HG03175 (cell line): ENCODE results near the gene SLC5A4.
"Not testable (repeated sequence)": the region's sequence is repeated elsewhere in the genome, so short reads cannot be mapped to it uniquely, and the experiment has no call there.

ENCODE experiments used
- ATAC-seq: cut with Tn5 transposase; IDR thresholded peaks from one replicate; pipeline ENCODE4 v1.9.1; 2021; ENCODE audit warnings: mild to moderate bottlenecking, moderate library complexity; ENCODE audit not compliant: unreplicated experiment

SLC5A4 gene

DNA sequence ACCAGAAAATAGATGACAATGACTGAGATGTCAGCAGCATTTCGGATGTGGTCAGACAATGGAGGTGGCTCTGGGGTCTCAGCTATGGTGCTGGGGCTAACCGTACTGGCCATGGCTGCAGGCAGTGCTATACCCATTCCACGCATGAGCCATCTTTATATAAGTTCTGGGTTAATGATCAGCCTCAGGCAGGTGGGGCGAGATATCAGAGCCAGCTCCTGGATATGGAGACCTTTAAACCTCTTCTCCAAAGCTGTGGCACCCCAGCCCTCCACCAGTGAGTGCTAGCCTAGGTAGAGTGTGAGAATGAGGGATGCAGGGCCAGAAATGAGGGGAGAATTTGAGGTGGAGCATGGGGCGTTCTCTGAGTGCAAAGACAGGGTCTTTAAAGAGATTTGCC, at the start of gene SLC5A4:
TSS of gene SLC5A4 (minus strand) at position 131 of the 400 bp plus-strand sequence. CDS start at position 113, 18 bp downstream.
- no peak for ATAC-seq

DNA sequence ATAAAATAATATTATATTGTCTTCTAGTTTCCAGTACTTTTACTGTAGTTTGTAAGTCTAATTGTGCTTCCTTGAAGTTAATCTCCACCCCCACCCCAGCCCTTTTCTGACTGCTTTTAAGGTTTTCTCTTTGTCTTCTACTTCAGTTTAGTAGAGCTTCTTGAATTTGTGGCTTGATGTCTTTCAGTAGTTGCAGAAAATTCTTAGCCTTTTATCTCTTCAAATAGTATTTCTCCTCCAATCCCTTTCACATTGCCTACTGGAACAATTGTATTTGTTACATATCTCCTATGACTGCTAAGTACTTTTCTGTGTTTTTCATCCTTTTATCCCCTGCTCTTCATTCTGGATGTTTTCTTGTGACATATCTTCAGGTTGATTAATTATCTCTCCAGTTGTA, 38.8 kb upstream of the SLC5A4 start:
- ATAC-seq, result not testable (repeated sequence)

GRCh38 chr22:32286290-32286840, 31.2 kb upstream of the SLC5A4 start:
- ATAC-seq, result no peak

DNA sequence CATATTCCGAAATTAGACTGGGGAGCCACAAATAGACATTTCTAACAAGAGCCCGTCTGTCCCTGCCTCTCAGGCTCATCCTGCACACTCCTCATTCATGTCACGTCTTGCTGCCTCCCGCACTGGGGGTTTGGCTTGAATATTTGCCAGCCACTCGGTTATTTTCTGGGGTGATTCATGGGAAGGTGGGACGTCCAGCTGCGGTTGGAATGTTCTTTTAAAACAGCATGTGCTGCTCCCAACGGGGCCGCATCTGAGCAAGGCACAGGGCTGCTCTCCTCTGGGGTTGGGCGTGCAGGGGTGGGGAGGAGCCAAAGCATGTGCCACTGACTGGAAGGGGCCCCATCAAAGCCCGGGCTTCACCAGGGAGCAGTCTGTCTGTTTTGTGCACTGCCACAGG, 25.9 kb upstream of the SLC5A4 start:
- no peak for ATAC-seq

- not testable (repeated sequence) for ATAC-seq
These were observed 20.2 kb upstream of the SLC5A4 start for GRCh38 chr22:32275353-32275752.

DNA sequence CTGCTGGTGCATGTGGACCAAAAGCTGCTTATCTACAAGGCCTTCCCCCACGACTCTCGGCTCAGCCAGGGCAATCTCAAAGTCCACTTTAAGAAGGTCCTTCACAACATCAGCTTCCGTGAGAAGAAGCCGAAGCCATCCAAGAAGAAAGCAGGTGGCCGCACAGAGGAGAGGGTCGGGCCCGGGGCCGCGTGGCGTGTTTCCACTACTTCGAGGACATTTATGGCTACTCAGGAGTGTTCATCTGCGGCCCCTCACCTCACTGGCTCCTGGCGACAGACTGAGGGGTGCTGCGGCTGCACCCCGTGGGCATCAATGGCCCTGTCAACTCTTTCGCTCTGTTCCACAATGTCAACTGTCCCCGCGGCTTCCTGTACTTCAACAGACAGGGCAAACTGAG, 16.2 kb upstream of the SLC5A4 start:
- no peak for ATAC-seq

DNA sequence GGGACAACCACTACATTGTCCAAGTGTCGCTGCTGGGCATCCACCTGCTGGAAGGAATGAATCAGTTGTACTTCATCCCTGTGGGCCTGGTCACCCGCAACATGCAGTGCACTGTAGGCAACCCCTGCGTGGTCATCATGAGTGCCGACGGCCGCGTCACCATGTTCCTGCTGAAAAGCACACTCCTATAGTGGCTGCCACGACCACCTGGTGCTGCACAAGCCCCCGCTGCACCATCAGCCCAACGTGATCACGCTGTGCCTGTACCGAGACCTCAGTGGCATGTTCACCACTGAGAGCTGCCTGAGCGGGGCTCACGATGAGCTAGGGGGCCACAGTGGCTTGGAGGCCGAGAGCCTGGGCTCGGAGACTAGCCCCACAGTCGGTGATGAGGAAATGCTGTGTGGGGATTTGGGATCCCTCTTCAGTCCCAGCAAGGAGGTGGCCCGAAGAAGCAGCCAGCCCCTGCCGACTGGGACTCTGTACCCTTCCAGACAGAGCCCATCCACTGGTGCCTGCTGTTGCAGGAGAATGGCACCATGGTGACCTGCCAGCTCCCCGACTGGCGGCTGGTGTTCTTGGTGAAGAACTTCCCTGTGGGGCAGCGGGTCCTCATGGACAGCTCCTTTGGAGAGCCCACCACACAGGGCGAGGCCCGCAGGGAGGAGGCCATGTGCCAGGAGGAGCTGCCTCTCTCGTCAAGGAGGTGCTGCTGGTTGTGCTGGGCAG, 15.7 kb upstream of the SLC5A4 start:
- no peak for ATAC-seq

- ATAC-seq, result no peak
These were observed 14.2 kb upstream of the SLC5A4 start for GRCh38 chr22:32269316-32269715.

DNA sequence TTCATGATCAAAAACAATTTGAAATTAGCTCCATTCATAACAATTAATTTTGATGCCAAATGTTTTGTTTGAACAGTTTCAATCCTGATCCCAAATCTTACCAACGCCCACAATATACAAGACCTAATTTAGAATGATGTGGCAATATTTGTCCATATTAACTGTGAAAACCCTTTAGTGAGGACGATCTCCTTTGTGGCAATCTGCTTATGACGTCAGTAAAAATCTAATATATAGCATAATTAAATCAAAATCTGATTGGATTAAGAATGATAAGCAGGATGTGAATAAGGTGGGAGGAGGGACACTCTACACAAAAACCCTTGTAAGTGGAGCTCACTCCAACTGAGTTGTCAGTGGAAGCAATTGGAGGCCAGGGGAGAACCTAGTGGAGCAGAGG, 11.9 kb upstream of the SLC5A4 start:
- no peak for ATAC-seq

- no peak for ATAC-seq
These were observed 11.0 kb upstream of the SLC5A4 start for GRCh38 chr22:32265882-32266767.

DNA sequence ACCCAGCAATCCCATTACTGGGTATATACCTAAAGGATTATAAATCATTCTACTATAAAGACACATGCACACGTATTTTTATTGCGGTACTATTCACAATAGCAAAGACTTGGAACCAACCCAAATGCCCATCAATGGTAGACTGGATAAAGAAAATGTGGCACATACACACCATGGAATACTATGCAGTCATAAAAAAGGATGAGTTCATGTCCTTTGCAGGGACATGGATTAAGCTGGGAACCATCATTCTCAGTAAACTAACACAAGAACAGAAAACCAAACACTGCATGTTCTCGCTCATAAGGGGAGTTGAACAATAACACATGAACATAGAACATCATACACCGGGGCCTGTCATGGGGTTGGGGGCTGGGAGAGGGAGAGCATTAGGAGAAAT, 8.5 kb upstream of the SLC5A4 start:
- not testable (repeated sequence) for ATAC-seq

GRCh38 chr22:32261306-32261705, 6.2 kb upstream of the SLC5A4 start:
- no peak for ATAC-seq

DNA sequence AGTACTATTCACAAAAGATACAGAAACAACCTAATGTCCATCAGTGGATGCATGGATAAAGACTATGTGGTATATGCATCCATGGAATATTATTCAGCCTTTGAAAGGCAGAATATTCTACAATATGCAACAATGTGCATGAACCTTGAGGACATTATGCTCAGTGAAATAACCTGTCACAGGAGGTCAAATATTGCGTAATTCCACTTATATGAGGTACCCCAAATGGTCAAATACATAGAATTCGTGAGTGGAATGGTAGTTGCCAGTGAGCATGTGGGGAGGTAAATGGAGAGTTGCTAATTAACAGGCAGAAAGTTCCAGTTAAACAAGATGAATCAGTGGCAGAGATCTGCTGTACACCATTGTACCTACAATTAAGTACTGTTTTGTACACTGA, 3.6 kb upstream of the SLC5A4 start:
- no peak for ATAC-seq

- ATAC-seq, result no peak
These were observed 579 bp upstream of the SLC5A4 start for GRCh38 chr22:32255726-32256125.

DNA sequence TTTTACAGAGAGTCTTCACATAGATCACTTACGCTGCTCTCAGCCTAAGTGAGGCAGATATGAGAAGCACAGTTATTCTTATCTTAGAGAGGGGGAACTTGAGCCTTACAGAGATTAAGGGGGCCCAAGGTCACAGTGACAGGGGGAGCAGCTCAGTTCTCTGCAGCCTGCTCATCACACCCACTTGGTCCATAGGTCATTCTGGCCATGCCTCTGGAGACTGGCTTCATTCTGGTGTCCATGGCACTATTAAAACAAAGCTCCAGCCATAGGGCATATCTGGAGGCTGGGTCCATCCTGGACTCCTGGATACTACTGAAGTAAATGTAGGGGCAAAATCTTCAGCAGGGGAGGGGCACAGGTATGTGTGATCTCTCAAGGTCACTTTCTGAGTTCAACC, 5.9 kb downstream of the SLC5A4 start:
- ATAC-seq, result no peak

DNA sequence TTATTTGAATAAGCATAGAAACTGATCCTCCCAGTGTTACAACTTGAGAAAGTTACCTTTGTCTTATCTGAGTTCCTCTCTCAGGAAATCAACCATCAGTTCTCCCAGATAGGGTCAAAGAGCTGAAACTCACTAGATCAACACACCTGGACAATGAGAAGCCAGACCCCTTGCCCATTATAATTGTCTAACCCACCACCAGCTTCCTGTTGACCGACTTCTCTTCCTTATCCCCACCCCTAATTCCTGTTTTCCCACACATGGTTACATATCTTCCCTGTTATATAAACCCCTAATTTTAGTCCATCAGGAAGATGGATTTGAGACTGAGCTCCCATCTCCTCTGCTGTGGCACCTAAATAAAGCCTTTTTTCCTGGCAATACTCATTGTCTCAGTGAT, 6.9 kb downstream of the SLC5A4 start:
- no peak for ATAC-seq

DNA sequence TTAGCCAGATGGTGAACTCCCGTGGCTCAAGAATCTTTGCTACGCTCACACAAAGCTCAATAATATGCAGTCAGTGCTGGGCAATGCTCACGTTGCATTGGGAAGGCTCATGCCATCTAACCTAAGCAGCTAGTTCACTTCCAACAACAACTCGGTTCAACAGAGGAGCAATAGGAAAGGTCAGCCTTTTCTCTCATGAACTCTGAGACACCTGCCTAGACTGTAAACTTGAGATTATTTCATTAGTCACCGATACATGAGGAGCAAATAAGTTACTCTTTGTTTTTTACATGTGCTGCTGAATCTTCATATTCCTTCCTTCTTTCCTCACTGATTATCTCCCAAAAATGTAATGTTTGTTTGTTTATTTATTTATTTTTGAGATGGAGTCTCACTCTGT, 9.0 kb downstream of the SLC5A4 start:
- no peak for ATAC-seq

DNA sequence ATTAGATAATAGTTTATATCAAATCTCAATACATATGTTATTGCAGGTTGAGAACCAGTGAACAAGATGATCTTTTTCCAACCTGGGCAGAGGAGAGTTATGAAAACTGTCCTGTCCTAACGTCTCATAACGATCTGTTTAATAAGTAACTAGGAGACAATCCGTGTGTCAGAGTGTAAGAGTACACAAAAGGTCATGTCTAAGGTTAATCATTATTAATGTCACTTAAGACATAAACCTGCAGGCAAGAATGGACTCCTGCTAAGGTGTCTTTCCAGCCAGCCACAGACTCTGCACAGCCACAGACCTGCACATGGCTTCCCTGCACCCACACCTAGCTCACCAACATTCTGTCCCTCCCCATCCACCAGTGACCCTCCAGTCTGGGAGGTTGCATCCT, 10.1 kb downstream of the SLC5A4 start:
- ATAC-seq, result no peak

DNA sequence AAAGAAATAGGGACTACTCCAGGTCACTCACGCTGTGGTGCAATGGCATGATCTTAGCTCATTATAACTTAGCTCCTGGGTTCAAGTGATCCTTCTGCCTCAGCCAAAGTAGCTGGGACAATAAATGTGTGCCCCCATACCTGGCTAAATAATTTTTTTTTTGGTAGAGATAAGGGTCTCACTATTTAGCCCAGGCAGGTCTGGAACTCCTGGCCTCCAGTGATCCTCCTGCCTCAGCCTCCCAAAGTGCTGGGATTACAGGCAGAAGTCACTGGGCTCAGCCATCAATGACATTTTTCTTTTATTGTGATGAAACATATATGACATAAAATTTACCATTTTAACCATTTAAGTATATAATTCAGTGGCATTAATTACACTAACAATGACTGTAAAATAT, 10.6 kb downstream of the SLC5A4 start:
- ATAC-seq, result no peak

DNA sequence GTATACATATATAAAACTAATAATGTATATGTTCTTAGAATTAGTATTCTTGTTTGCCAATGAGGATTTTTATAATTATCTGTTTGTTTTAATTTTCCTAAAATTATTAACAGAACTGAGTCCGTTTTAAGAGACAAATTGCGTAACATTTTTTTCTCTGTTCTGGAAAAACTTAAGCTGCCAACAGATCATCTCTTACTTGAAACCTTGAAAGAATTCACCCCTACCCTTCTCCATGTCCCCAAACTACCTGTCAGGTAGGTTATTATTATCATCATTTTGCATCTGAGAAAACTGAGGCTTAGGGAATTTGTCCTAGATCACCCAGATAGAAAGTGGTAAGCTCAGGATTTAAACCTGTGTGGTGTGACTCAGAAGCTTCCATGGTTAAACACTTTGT, 14.7 kb downstream of the SLC5A4 start:
- no peak for ATAC-seq

GRCh38 chr22:32237906-32238305, 17.2 kb downstream of the SLC5A4 start:
- no peak for ATAC-seq

DNA sequence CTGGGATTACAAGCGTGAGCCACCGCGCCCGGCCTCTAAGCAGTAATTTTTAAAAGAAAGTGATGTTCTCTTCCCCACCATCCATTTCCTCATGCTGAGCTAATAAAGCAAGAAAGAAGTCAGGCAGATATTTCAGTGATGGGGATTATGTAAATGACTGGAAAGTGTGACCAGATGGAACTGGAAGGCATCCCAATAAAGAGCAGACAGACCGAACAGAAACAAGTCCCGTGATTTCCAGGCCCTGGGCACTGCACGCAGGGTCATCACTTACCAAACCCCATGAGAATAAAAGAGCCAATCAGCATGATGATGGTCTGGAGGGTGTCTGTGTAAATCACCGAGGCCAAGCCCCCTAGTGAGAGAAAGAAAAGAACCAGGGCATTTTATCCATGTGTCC, 18.2 kb downstream of the SLC5A4 start:
- no peak for ATAC-seq
